ENCODE data around the gene ESYT2. TPM values are rescaled to one million over a fixed set of nuclear protein-coding genes. Genes with fewer than 3 reads are reported as not detected.

ESYT2 gene
- 80.8 and 100 TPM in 2 replicates for total RNA-seq

GRCh38 chr7:158829342-158830210 lies at the start of gene ESYT2:
Gene ESYT2, minus strand, starts transcription at chr7:158829509. Its CDS starts 91 bp downstream, at chr7:158829418.

GRCh38 chr7:158704524-158705233 lies 124.6 kb downstream of the ESYT2 start, which contains the start of gene NCAPG2:
Gene NCAPG2, minus strand, starts transcription at chr7:158704804. Its CDS starts 2,905 bp downstream, at chr7:158701899.

Other genes with a start within 250 kb of the ESYT2 start
- 0.20 and 0.37 TPM in 2 replicates for gene PTPRN2, start 241.7 kb downstream of the ESYT2 start, total RNA-seq
- gene NCAPG2, start 124.7 kb downstream of the ESYT2 start, total RNA-seq: 18.7 and 31.7 TPM in 2 replicates
- gene DYNC2I1, start 27.0 kb upstream of the ESYT2 start, total RNA-seq: 3.7 and 5.1 TPM in 2 replicates